HFFc6 (cell line): ENCODE data around the gene OPCML. TPM values are rescaled to one million over a fixed set of nuclear protein-coding genes. Genes with fewer than 3 reads are reported as not detected.

ENCODE experiments used
- DNase-seq: peaks from one replicate; pipeline ENCODE4 v3.0.0-alpha.2; 2018
- H3K27ac Mint-ChIP-seq: 2 replicates; pipeline ENCODE4 v1.8.0; 2020; ENCODE audit warnings: mild to moderate bottlenecking, mixed read lengths
- H3K27me3 Mint-ChIP-seq: 2 replicates; pipeline ENCODE4 v1.8.0; 2021; ENCODE audit warnings: mild to moderate bottlenecking, moderate library complexity, mixed read lengths; ENCODE audit not compliant: insufficient read depth
- H3K36me3 Mint-ChIP-seq: 2 replicates; pipeline ENCODE4 v1.8.0; 2021; ENCODE audit warnings: low read depth, mixed read lengths
- H3K4me1 Mint-ChIP-seq: 2 replicates; pipeline ENCODE4 v1.8.0; 2020; ENCODE audit warnings: low read depth, mixed read lengths
- H3K4me3 Mint-ChIP-seq: 2 replicates; pipeline ENCODE4 v1.8.0; 2020; ENCODE audit warnings: mild to moderate bottlenecking, moderate library complexity, mixed read lengths
- H3K9me3 Mint-ChIP-seq: 2 replicates; pipeline ENCODE4 v1.8.0; 2020; ENCODE audit warnings: mild to moderate bottlenecking, mixed read lengths
- CTCF ChIP-seq: fragments of 200-600 bp; sonication (generic); IDR thresholded peaks from 2 replicates; pipeline ENCODE4 v1.5.0; 2021; ENCODE audit warnings: antibody characterized with exemption, mild to moderate bottlenecking
- total RNA-seq, 6 experiments: library from RNA; stranded (reverse); fragmentation: NEBNext Ultra II Directional; extraction: Animal tissue kit (Norgen Biotek cat#: 25700); gene quantifications; 2 replicates in 1 of 6; 3 replicates in 5 of 6; pipeline ENCODE4 v1.2.3, GENCODE V29; 2021

Gene OPCML
- total RNA-seq, 6 experiments from 2014 or later, result 0.11 to 1.7 (median 0.33) TPM

GRCh38 chr11:132551016-132551415 lies 981.3 kb downstream of the OPCML start:
- peaks cover 8% of the 10 kb centered on the region; the same call in 1 of the 2 replicates for H3K36me3 Mint-ChIP-seq
- TF ChIP-seq CTCF, result no peak
- H3K4me3 Mint-ChIP-seq, result no peak overlapping the region
- H3K27ac Mint-ChIP-seq, result no peak overlapping the region
- H3K4me1 Mint-ChIP-seq, result peaks cover 5% of the 10 kb centered on the region; the same call in 1 of the 2 replicates
- no peaks in the 10 kb centered on the region; the same call in 1 of the 2 replicates for H3K27me3 Mint-ChIP-seq
- H3K9me3 Mint-ChIP-seq, result peaks cover 6% of the 10 kb centered on the region
- DNase-seq, result no peak

GRCh38 chr11:132549561-132549960 lies 982.7 kb downstream of the OPCML start:
- Mint-ChIP-seq H3K27ac (no peak overlapping the region), H3K36me3 (peaks cover 8% of the 10 kb centered on the region; the same call in 1 of the 2 replicates), H3K9me3 (peaks cover 6% of the 10 kb centered on the region), H3K4me3 (no peak overlapping the region), H3K27me3 (no peaks in the 10 kb centered on the region; the same call in 1 of the 2 replicates), H3K4me1 (peaks cover 5% of the 10 kb centered on the region; the same call in 1 of the 2 replicates)
- DNase-seq, result no peak
- TF ChIP-seq CTCF, result no peak

GRCh38 chr11:132549001-132549400 lies 983.3 kb downstream of the OPCML start:
- Mint-ChIP-seq H3K36me3 (peaks cover 8% of the 10 kb centered on the region; the same call in 1 of the 2 replicates), H3K9me3 (peaks cover 6% of the 10 kb centered on the region), H3K4me3 (no peak overlapping the region), H3K27ac (no peak overlapping the region), H3K4me1 (peaks cover 5% of the 10 kb centered on the region; the same call in 1 of the 2 replicates), H3K27me3 (no peaks in the 10 kb centered on the region; the same call in 1 of the 2 replicates)
- DNase-seq, result no peak
- TF ChIP-seq CTCF, result no peak

- Mint-ChIP-seq H3K9me3 (no peaks in the 10 kb centered on the region), H3K27me3 (no peaks in the 10 kb centered on the region; the same call in 1 of the 2 replicates), H3K4me3 (no peak overlapping the region), H3K36me3 (no peaks in the 10 kb centered on the region), H3K27ac (no peak overlapping the region), H3K4me1 (peaks cover 4% of the 10 kb centered on the region; the same call in 1 of the 2 replicates)
- DNase-seq, result no peak
- TF ChIP-seq CTCF, result no peak
Observed at GRCh38 chr11:132544007-132544406, 988.3 kb downstream of the OPCML start.

- Mint-ChIP-seq H3K4me3 (no peak overlapping the region), H3K36me3 (no peaks in the 10 kb centered on the region), H3K9me3 (no peaks in the 10 kb centered on the region), H3K4me1 (no peaks in the 10 kb centered on the region), H3K27me3 (no peaks in the 10 kb centered on the region), H3K27ac (no peak overlapping the region)
- no peak for DNase-seq
- TF ChIP-seq CTCF, result no peak
Observed at GRCh38 chr11:132541794-132542193, 990.5 kb downstream of the OPCML start.
